ENCODE data around the gene PKIB.
A peak's percentile ranks its signal among the peaks of the same experiment; 100 is the strongest.
"Not testable (repeated sequence)": the region's sequence is repeated elsewhere in the genome, so short reads cannot be mapped to it uniquely, and the experiment has no call there.

PKIB gene

DNA sequence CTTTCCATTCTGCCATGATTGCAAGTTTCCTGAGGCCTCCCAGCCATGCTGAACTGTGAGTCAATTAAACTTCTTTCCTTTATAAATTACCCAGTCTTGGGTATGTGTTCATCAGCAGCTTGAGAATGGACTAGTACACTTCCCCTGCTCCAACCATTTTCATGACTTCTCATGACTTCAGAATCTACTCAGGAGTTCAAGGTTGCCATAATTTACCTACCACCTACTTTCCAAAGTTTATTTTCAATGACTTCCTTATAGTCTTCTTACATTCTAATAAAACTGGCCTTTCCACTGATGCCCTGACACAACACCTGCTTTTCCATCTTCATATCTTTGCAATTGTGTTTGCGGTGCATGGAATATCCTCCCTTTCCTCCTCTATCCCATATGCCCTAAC, 31.2 kb upstream of the PKIB start:
- H3K27ac ChIP-seq (ENCODE audit: insufficient read depth, low read depth, low read length, poor library complexity, severe bottlenecking), result no peak overlapping the region
- no peaks in the 10 kb centered on the region for H3K36me3 ChIP-seq (ENCODE audit: control insufficient read depth, insufficient read depth, low read length)
- H3K4me3 ChIP-seq (ENCODE audit: insufficient read depth, low read depth, low read length), result no peak overlapping the region
- H3K4me1 ChIP-seq (ENCODE audit: control insufficient read depth, insufficient read depth, low read length), result no peaks in the 10 kb centered on the region
- no peaks in the 10 kb centered on the region for H3K27me3 ChIP-seq (ENCODE audit: control insufficient read depth, insufficient read depth, low read length, poor library complexity, severe bottlenecking)
- WGBS, 2 experiments, result 97 to 98% methylated on average over 1 of the region's 1 CpG
- H3K9me3 ChIP-seq (ENCODE audit: control insufficient read depth, low read length), result no peaks in the 10 kb centered on the region

DNA sequence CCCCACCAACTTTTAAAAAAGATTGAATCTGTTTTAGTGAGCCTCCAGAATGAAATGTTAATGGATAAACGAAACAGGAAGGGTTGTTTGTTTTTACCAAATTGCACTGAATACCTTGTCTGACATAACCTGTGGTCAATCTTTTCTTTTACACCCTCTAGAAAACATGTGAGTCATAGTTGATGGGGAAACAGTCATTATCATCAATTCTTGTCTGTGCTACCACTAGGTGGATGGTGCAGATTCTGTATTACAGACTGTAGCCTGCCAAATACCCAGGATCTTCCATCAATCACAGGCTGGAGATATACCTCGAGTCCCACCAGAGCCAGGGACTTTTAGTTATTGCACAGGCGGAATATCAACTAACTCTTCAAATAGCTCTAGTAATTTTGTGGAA, 29.5 kb upstream of the PKIB start:
- H3K27me3 ChIP-seq (ENCODE audit: control insufficient read depth, insufficient read depth, low read length, poor library complexity, severe bottlenecking), result no peaks in the 10 kb centered on the region
- no peaks in the 10 kb centered on the region for H3K4me1 ChIP-seq (ENCODE audit: control insufficient read depth, insufficient read depth, low read length)
- 67 to 84% methylated on average over 1 to 3 of the region's 3 CpGs for WGBS, 2 experiments
- H3K36me3 ChIP-seq (ENCODE audit: control insufficient read depth, insufficient read depth, low read length), result no peaks in the 10 kb centered on the region
- no peak overlapping the region for H3K27ac ChIP-seq (ENCODE audit: insufficient read depth, low read depth, low read length, poor library complexity, severe bottlenecking)
- no peaks in the 10 kb centered on the region for H3K9me3 ChIP-seq (ENCODE audit: control insufficient read depth, low read length)
- no peak overlapping the region for H3K4me3 ChIP-seq (ENCODE audit: insufficient read depth, low read depth, low read length)

DNA sequence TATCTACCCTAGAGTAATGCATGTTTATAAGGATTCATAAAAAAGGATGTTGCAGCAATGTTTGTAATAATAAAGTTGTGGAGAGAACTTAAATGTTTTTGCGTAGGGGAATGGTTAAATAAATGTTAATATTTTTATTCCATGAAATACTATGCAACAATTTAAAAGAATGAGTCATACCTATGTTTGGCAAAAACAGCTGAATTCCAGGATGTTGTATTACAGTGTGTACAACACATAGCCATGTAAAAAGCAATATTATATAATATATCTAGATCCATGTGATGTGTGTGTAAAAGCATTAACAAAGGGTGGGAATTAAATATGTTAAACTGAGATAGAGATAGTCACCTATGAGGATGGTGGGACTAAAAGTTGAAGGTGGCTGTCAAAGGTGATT, 21.1 kb upstream of the PKIB start:
- no peak overlapping the region for H3K4me3 ChIP-seq (ENCODE audit: insufficient read depth, low read depth, low read length)
- H3K27ac ChIP-seq (ENCODE audit: insufficient read depth, low read depth, low read length, poor library complexity, severe bottlenecking), result no peak overlapping the region
- whole genome bisulfite sequencing, 2 experiments, result 100% methylated on average over 1 of the region's 1 CpG; no CpG with 5 or more reads in 1 of the 2 experiments
- no peaks in the 10 kb centered on the region for H3K36me3 ChIP-seq (ENCODE audit: control insufficient read depth, insufficient read depth, low read length)
- H3K4me1 ChIP-seq (ENCODE audit: control insufficient read depth, insufficient read depth, low read length), result no peaks in the 10 kb centered on the region
- no peaks in the 10 kb centered on the region for H3K9me3 ChIP-seq (ENCODE audit: control insufficient read depth, low read length)
- H3K27me3 ChIP-seq (ENCODE audit: control insufficient read depth, insufficient read depth, low read length, poor library complexity, severe bottlenecking), result no peaks in the 10 kb centered on the region

DNA sequence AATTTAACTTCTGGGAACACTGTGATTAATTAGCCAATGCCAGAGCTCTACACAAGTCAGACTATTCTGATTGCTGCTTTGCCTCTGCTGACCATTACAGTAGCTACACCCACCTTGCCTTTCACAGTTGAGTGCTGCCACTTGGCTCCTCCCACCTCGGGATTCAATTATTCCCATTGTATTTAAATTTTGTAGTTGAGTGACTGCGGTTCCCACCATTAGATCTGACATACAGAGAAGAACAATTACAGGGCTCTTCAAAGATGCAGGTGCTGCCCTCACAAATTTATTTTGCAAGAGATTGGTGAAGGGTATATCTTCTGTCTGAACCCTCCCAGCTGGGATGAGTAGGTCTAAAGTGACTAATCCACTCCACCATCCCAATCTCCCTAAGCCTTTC, 11.9 kb upstream of the PKIB start:
- not testable (repeated sequence) for H3K36me3 ChIP-seq (ENCODE audit: control insufficient read depth, insufficient read depth, low read length); H3K27me3 ChIP-seq (ENCODE audit: control insufficient read depth, insufficient read depth, low read length, poor library complexity, severe bottlenecking); H3K9me3 ChIP-seq (ENCODE audit: control insufficient read depth, low read length); H3K27ac ChIP-seq (ENCODE audit: insufficient read depth, low read depth, low read length, poor library complexity, severe bottlenecking); H3K4me1 ChIP-seq (ENCODE audit: control insufficient read depth, insufficient read depth, low read length); H3K4me3 ChIP-seq (ENCODE audit: insufficient read depth, low read depth, low read length)
- 92 to 100% methylated on average over 2 of the region's 2 CpGs for WGBS, 2 experiments

DNA sequence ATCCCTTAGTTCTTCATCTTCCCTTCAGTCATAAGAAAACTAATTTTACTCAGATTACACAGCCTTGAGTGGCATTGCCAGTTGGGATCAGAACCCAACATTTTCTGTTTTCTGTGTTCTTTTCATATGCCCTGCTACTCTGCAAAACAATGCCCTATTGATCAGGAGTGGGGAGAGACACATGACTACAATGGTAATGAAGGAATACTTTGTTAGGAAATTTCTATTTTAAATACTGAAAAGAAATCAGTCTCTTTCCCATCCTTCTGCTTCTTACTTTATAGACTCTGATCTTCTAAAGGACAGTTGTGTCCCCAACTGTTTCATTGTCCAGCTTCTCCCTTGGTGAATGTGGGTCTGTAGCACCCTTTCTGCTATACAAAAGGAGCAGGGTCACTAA, 5.5 kb upstream of the PKIB start:
- no peaks in the 10 kb centered on the region for H3K4me1 ChIP-seq (ENCODE audit: control insufficient read depth, insufficient read depth, low read length)
- H3K27ac ChIP-seq (ENCODE audit: insufficient read depth, low read depth, low read length, poor library complexity, severe bottlenecking), result no peak overlapping the region
- H3K36me3 ChIP-seq (ENCODE audit: control insufficient read depth, insufficient read depth, low read length), result no peaks in the 10 kb centered on the region

DNA sequence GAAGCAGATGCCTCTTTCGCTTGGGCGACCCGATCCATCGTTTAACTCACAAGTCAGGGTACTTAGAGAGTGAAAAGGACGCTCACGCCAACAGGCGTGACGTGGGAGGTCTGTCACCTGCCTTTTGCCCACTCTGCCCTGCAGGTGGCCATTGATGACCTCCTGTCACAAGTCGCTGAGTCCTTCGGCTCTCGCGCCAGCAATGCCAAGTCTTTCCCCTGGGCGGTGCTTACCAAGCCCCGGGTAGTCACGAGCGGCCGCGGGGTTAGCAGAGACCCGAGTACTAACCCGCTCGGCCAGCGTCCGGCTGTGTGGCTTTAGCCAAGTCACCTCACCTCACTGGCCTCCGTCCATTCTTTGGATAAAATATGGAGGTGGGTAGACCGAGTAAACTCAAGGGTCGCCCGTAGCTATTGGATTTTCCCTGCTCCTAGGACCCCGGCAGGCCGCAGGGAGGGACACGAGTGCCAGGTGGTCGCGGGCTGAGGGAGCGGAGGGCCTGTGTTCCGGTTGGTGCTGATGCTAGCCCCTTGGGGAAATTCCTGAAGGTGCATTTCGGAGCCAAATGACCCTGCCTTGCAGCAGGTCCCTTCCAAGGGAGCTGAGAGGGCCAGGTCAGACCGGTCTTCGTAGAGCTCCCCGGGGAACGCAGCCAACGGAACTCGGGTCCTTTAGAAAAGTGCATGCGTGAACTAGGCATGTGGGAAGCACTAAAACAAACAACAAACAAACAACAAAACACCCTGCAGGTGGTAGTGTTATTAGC, 668 bp downstream of the PKIB start:
- H3K4me3 ChIP-seq (ENCODE audit: insufficient read depth, low read depth, low read length), result peak overlapping the region; percentile 48
- WGBS, 2 experiments, result 35 to 37% methylated on average over 41 of the region's 42 CpGs

More for the DNA sequence above, 5.5 kb upstream of the PKIB start:
- H3K27me3 ChIP-seq (ENCODE audit: control insufficient read depth, insufficient read depth, low read length, poor library complexity, severe bottlenecking), result peaks cover 16% of the 10 kb centered on the region
- H3K9me3 ChIP-seq (ENCODE audit: control insufficient read depth, low read length), result no peaks in the 10 kb centered on the region
- no peak overlapping the region for H3K4me3 ChIP-seq (ENCODE audit: insufficient read depth, low read depth, low read length)

DNA sequence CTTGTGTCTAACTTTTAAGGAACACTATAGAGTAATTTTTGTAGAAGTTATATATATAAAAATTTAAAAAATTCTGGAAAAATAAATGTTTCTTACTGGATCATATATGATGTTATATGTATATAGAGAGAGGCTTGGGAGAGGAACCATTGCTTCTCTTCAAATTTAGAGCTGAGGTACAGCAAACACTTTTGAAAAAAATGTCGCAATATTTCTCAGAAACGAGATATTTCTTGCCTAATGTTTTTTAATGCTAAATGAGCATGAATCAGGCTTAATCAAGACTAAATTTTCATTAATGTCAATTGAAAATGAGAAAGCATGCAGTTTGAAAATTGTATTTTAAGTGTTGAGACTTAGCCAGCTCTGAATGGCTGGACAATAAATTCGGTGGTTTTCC, 2.6 kb downstream of the PKIB start:
- Histone ChIP-seq H3K9me3 (ENCODE audit: control insufficient read depth, low read length) (no peaks in the 10 kb centered on the region), H3K4me3 (ENCODE audit: insufficient read depth, low read depth, low read length) (no peak overlapping the region), H3K4me1 (ENCODE audit: control insufficient read depth, insufficient read depth, low read length) (no peaks in the 10 kb centered on the region), H3K27me3 (ENCODE audit: control insufficient read depth, insufficient read depth, low read length, poor library complexity, severe bottlenecking) (peaks cover 45% of the 10 kb centered on the region), H3K27ac (ENCODE audit: insufficient read depth, low read depth, low read length, poor library complexity, severe bottlenecking) (no peak overlapping the region), H3K36me3 (ENCODE audit: control insufficient read depth, insufficient read depth, low read length) (no peaks in the 10 kb centered on the region)
- WGBS, 2 experiments, result 98 to 100% methylated on average over 2 of the region's 3 CpGs

More for the DNA sequence above, 668 bp downstream of the PKIB start:
- H3K36me3 ChIP-seq (ENCODE audit: control insufficient read depth, insufficient read depth, low read length), result no peaks in the 10 kb centered on the region
- H3K9me3 ChIP-seq (ENCODE audit: control insufficient read depth, low read length), result no peaks in the 10 kb centered on the region
- no peaks in the 10 kb centered on the region for H3K4me1 ChIP-seq (ENCODE audit: control insufficient read depth, insufficient read depth, low read length)
- H3K27me3 ChIP-seq (ENCODE audit: control insufficient read depth, insufficient read depth, low read length, poor library complexity, severe bottlenecking), result peaks cover 45% of the 10 kb centered on the region
- no peak overlapping the region for H3K27ac ChIP-seq (ENCODE audit: insufficient read depth, low read depth, low read length, poor library complexity, severe bottlenecking)

DNA sequence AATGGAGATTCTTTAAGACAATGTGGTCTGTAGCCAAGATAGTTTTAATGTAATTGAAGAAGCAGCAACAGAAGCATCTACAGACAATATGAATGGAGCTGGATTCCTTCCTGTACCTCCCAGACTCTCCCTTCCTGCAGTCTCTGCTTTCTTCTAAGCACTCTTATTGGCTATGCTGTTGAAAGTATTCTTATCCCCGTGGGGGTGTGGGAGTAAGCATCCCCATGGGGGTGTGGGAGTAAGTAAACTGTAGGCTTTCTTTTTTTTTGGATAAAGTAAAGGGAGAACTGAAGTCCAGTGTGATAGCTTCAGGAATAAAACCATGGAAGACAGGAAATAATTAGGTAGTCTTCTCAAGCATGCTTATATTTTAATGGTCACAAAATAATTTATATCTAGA, 4.1 kb downstream of the PKIB start:
- Histone ChIP-seq H3K36me3 (ENCODE audit: control insufficient read depth, insufficient read depth, low read length) (no peaks in the 10 kb centered on the region), H3K27me3 (ENCODE audit: control insufficient read depth, insufficient read depth, low read length, poor library complexity, severe bottlenecking) (peaks cover 33% of the 10 kb centered on the region), H3K4me3 (ENCODE audit: insufficient read depth, low read depth, low read length) (no peak overlapping the region), H3K27ac (ENCODE audit: insufficient read depth, low read depth, low read length, poor library complexity, severe bottlenecking) (no peak overlapping the region), H3K4me1 (ENCODE audit: control insufficient read depth, insufficient read depth, low read length) (no peaks in the 10 kb centered on the region), H3K9me3 (ENCODE audit: control insufficient read depth, low read length) (no peaks in the 10 kb centered on the region)
- 56 to 95% methylated on average over 1 of the region's 1 CpG for WGBS, 2 experiments

DNA sequence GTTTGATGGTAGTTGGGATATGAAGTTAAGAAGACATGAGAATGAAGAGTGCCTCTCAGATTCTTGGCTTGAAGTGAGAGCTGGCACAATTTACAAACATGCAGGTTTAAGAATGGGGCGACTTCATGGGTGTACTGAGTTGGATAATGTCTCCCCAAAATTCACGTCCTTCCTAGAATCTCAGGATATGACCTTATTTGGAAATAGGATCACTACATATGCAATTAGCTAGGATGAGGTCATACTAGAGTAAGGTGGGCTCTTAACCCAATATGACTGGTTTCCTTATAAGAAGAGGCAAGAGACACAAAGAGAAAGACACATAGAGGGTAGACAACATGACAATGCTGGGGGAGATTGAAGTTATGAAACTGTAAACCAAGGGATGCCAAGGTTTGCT, 5.2 kb downstream of the PKIB start:
- H3K4me3 ChIP-seq (ENCODE audit: insufficient read depth, low read depth, low read length), result no peak overlapping the region
- no peaks in the 10 kb centered on the region for H3K36me3 ChIP-seq (ENCODE audit: control insufficient read depth, insufficient read depth, low read length)
- no peaks in the 10 kb centered on the region for H3K9me3 ChIP-seq (ENCODE audit: control insufficient read depth, low read length)
- 92 to 93% methylated on average over 2 of the region's 2 CpGs for WGBS, 2 experiments
- no peak overlapping the region for H3K27ac ChIP-seq (ENCODE audit: insufficient read depth, low read depth, low read length, poor library complexity, severe bottlenecking)
- no peaks in the 10 kb centered on the region for H3K4me1 ChIP-seq (ENCODE audit: control insufficient read depth, insufficient read depth, low read length)
- peaks cover 22% of the 10 kb centered on the region for H3K27me3 ChIP-seq (ENCODE audit: control insufficient read depth, insufficient read depth, low read length, poor library complexity, severe bottlenecking)

DNA sequence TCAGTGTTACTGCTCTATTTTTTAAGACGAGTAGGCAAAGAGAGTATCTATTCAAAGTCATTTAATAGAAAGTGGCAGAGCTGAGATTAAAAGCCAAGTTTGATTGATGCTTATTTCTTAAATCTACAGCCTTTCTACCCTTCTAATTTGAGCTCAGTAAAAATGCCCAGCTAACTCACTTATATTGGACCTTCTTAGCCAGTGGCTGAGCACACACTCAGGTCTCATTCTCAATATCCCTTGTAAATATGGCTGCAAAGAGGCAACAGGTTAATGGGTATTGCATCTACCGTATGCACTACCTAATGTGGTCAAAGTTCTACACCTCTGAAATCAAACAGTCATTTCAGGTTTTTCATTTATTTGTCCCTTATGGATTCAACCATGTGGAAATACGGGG, 6.7 kb downstream of the PKIB start:
- H3K4me1 ChIP-seq (ENCODE audit: control insufficient read depth, insufficient read depth, low read length), result no peaks in the 10 kb centered on the region
- no peaks in the 10 kb centered on the region for H3K36me3 ChIP-seq (ENCODE audit: control insufficient read depth, insufficient read depth, low read length)
- no peak overlapping the region for H3K4me3 ChIP-seq (ENCODE audit: insufficient read depth, low read depth, low read length)
- no peak overlapping the region for H3K27ac ChIP-seq (ENCODE audit: insufficient read depth, low read depth, low read length, poor library complexity, severe bottlenecking)
- H3K27me3 ChIP-seq (ENCODE audit: control insufficient read depth, insufficient read depth, low read length, poor library complexity, severe bottlenecking), result peaks cover 7% of the 10 kb centered on the region
- no peaks in the 10 kb centered on the region for H3K9me3 ChIP-seq (ENCODE audit: control insufficient read depth, low read length)
- 86 to 94% methylated on average over 3 of the region's 3 CpGs for WGBS, 2 experiments

DNA sequence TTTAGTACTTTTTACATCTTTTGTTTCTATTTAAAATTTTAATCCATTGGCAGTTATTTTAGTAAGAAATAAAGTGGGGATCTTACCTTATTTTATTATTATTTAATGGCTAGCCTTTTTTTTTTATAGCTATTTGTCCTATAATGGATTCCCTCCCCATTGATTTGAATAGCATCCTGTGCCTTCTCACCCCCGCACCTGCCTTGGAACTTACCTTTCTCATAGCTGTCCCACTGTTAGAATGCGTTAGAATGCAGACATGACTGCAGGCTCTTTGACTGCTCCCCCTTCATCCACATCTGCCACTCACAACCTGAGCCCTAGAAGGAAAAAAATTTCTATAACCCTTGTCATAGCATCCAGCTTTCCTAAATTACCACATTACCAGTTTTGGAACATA, 9.1 kb downstream of the PKIB start:
- WGBS, 2 experiments, result 75 to 79% methylated on average over 2 of the region's 2 CpGs
- H3K27me3 ChIP-seq (ENCODE audit: control insufficient read depth, insufficient read depth, low read length, poor library complexity, severe bottlenecking), result no peaks in the 10 kb centered on the region

More for the DNA sequence above, 9.1 kb downstream of the PKIB start:
- H3K36me3 ChIP-seq (ENCODE audit: control insufficient read depth, insufficient read depth, low read length), result no peaks in the 10 kb centered on the region
- H3K27ac ChIP-seq (ENCODE audit: insufficient read depth, low read depth, low read length, poor library complexity, severe bottlenecking), result no peak overlapping the region
- H3K4me3 ChIP-seq (ENCODE audit: insufficient read depth, low read depth, low read length), result no peak overlapping the region
- no peaks in the 10 kb centered on the region for H3K4me1 ChIP-seq (ENCODE audit: control insufficient read depth, insufficient read depth, low read length)
- no peaks in the 10 kb centered on the region for H3K9me3 ChIP-seq (ENCODE audit: control insufficient read depth, low read length)

All from ectodermal cell (in vitro differentiated cells).